Measurements from ENCODE around the gene SDC4.
A peak's percentile ranks its signal among the peaks of the same experiment; 100 is the strongest.

The SDC4 gene

GRCh38 chr20:45342855-45343531 is 5.2 kb downstream of the SDC4 start:
- no peak for DNase-seq

GRCh38 chr20:45341939-45342854 is 6.0 kb downstream of the SDC4 start:
- no peak for DNase-seq

- no peak for DNase-seq
Measured at GRCh38 chr20:45341579-45341938, 6.7 kb downstream of the SDC4 start.

GRCh38 chr20:45340951-45341350 is 7.3 kb downstream of the SDC4 start:
- no peak for DNase-seq

- DNase-seq = no peak
Measured at GRCh38 chr20:45340236-45340847, 7.9 kb downstream of the SDC4 start.

GRCh38 chr20:45339799-45340198 is 8.4 kb downstream of the SDC4 start:
- DNase-seq = no peak

- no peak for DNase-seq
Measured at GRCh38 chr20:45339084-45339483, 9.1 kb downstream of the SDC4 start.

- no peak for DNase-seq
Measured at GRCh38 chr20:45338121-45339030, 9.8 kb downstream of the SDC4 start.

- no peak for DNase-seq
Measured at GRCh38 chr20:45337367-45338120, 10.7 kb downstream of the SDC4 start.

GRCh38 chr20:45336530-45337366 is 11.5 kb downstream of the SDC4 start:
- DNase-seq = no peak

GRCh38 chr20:45330476-45330875 is 17.7 kb downstream of the SDC4 start:
- no peak for DNase-seq

GRCh38 chr20:45329497-45330319 is 18.5 kb downstream of the SDC4 start:
- DNase-seq = no peak

GRCh38 chr20:45328451-45328850 is 19.8 kb downstream of the SDC4 start:
- DNase-seq = no peak

- no peak for DNase-seq
Measured at GRCh38 chr20:45325371-45325770, 22.9 kb downstream of the SDC4 start.

GRCh38 chr20:45323731-45324130 is 24.5 kb downstream of the SDC4 start:
- no peak for DNase-seq

- DNase-seq = peak; percentile 88
Measured at GRCh38 chr20:45322952-45323383, 25.3 kb downstream of the SDC4 start.

- peak; percentile 62 for DNase-seq
Measured at GRCh38 chr20:45320948-45321595, 27.2 kb downstream of the SDC4 start.

- DNase-seq = no peak
Measured at GRCh38 chr20:45318948-45319347, 29.3 kb downstream of the SDC4 start.

GRCh38 chr20:45318386-45318939 is 29.8 kb downstream of the SDC4 start:
- no peak for DNase-seq

All from inflammatory macrophage treated with lipopolysaccharide for 4 hours (primary cell).